Osteoblast (primary cell): ENCODE data around the gene KCNK1. TPM values are rescaled to one million over a fixed set of nuclear protein-coding genes. Genes with fewer than 3 reads are reported as not detected.

Experiments used
- DNase-seq: peaks from one replicate; pipeline ENCODE4 v3.0.0; 2011; ENCODE audit warnings: low spot score, mixed read lengths; ENCODE audit not compliant: insufficient read length; ENCODE audit errors: missing footprints
- H2AFZ ChIP-seq: 2 replicates; pipeline ENCODE4 v1.6.0; 2011; ENCODE audit warnings: mild to moderate bottlenecking, low read length
- H3K27ac ChIP-seq: 2 replicates; pipeline ENCODE4 v1.5.1; 2011; ENCODE audit warnings: mild to moderate bottlenecking, low read depth, low read length, moderate library complexity
- H3K27me3 ChIP-seq: 2 replicates; pipeline ENCODE4 v1.6.0; 2012; ENCODE audit warnings: mild to moderate bottlenecking, control low read depth, inconsistent platforms, low read length, moderate library complexity; ENCODE audit not compliant: insufficient read depth
- H3K36me3 ChIP-seq: 2 replicates; pipeline ENCODE4 v1.5.1; 2011; ENCODE audit warnings: mild to moderate bottlenecking, low read length, control low read depth, moderate library complexity; ENCODE audit not compliant: insufficient read depth
- H3K4me1 ChIP-seq: 2 replicates; pipeline ENCODE4 v1.5.1; 2011; ENCODE audit warnings: mild to moderate bottlenecking, low read length, control low read depth, moderate library complexity; ENCODE audit not compliant: insufficient read depth
- H3K4me2 ChIP-seq: 2 replicates; pipeline ENCODE4 v1.6.0; 2011; ENCODE audit warnings: mild to moderate bottlenecking, low read length; ENCODE audit not compliant: insufficient read depth
- H3K4me3 ChIP-seq: fragments of 200-600 bp; sonication (generic); 3 replicates; pipeline ENCODE4 v1.5.1; 2012; ENCODE audit warnings: mild to moderate bottlenecking, low read length, inconsistent platforms; ENCODE audit not compliant: insufficient read depth
- H3K79me2 ChIP-seq: 2 replicates; pipeline ENCODE4 v1.6.0; 2012; ENCODE audit warnings: mild to moderate bottlenecking, low read length, control low read depth, inconsistent platforms; ENCODE audit not compliant: insufficient read depth
- H3K9me3 ChIP-seq: 2 replicates; pipeline ENCODE4 v1.5.1; 2011; ENCODE audit warnings: low read depth, low read length, control low read depth
- H4K20me1 ChIP-seq: 2 replicates; pipeline ENCODE4 v1.6.0; 2012; ENCODE audit warnings: mild to moderate bottlenecking, low read length, control low read depth; ENCODE audit not compliant: insufficient read depth
- CTCF ChIP-seq: IDR thresholded peaks from 2 replicates; pipeline ENCODE4 v1.5.1; 2011; ENCODE audit warnings: mild to moderate bottlenecking, low read depth, low read length, moderate library complexity; ENCODE audit errors: extremely low read depth
- total RNA-seq: library from RNA; depleted of rRNA; stranded (reverse); fragments of >200 nt; gene quantifications from 2 replicates; pipeline ENCODE4 v1.2.3, GENCODE V29; 2012

Gene KCNK1
- total RNA-seq, 1 donor, result 3.6 TPM

GRCh38 chr1:233664804-233665574 is 51.1 kb downstream of the KCNK1 start:
- no peak for DNase-seq
- Histone ChIP-seq H2AFZ (no peak overlapping the region), H3K4me1 (no peaks in the 10 kb centered on the region)

GRCh38 chr1:233665575-233666270 is 51.8 kb downstream of the KCNK1 start:
- no peaks in the 10 kb centered on the region for H4K20me1 ChIP-seq
- no peaks in the 10 kb centered on the region for H3K9me3 ChIP-seq
- no peaks in the 10 kb centered on the region for H3K27me3 ChIP-seq
- no peak overlapping the region for H3K4me2 ChIP-seq
- no peak for DNase-seq
- no peak overlapping the region for H2AFZ ChIP-seq
- H3K36me3 ChIP-seq, result no peaks in the 10 kb centered on the region
- no peak overlapping the region for H3K4me3 ChIP-seq
- H3K4me1 ChIP-seq, result no peaks in the 10 kb centered on the region
- H3K27ac ChIP-seq, result no peak overlapping the region
- H3K79me2 ChIP-seq, result no peaks in the 10 kb centered on the region
- no peak for TF ChIP-seq CTCF

More at GRCh38 chr1:233664804-233665574, 51.1 kb downstream of the KCNK1 start:
- Histone ChIP-seq H3K4me3 (no peak overlapping the region), H3K79me2 (no peaks in the 10 kb centered on the region), H3K27ac (no peak overlapping the region), H4K20me1 (no peaks in the 10 kb centered on the region), H3K36me3 (no peaks in the 10 kb centered on the region), H3K27me3 (no peaks in the 10 kb centered on the region), H3K4me2 (no peak overlapping the region), H3K9me3 (no peaks in the 10 kb centered on the region)
- TF ChIP-seq CTCF, result no peak

- Histone ChIP-seq H4K20me1 (no peaks in the 10 kb centered on the region), H3K79me2 (no peaks in the 10 kb centered on the region), H3K9me3 (no peaks in the 10 kb centered on the region), H3K27me3 (no peaks in the 10 kb centered on the region), H3K27ac (no peak overlapping the region), H3K4me1 (no peaks in the 10 kb centered on the region), H3K36me3 (no peaks in the 10 kb centered on the region), H2AFZ (no peak overlapping the region), H3K4me2 (no peak overlapping the region), H3K4me3 (no peak overlapping the region)
- TF ChIP-seq CTCF, result no peak
- DNase-seq, result peak; percentile 22
Measured at GRCh38 chr1:233667741-233668140, 53.8 kb downstream of the KCNK1 start.

- no peak for DNase-seq
- H3K9me3 ChIP-seq, result no peaks in the 10 kb centered on the region
- no peak overlapping the region for H3K4me2 ChIP-seq
- no peak overlapping the region for H3K27ac ChIP-seq
- no peaks in the 10 kb centered on the region for H3K4me1 ChIP-seq
- H2AFZ ChIP-seq, result no peak overlapping the region
- H3K79me2 ChIP-seq, result no peaks in the 10 kb centered on the region
- TF ChIP-seq CTCF, result no peak
- no peak overlapping the region for H3K4me3 ChIP-seq
- no peaks in the 10 kb centered on the region for H3K27me3 ChIP-seq
- H3K36me3 ChIP-seq, result no peaks in the 10 kb centered on the region
- H4K20me1 ChIP-seq, result no peaks in the 10 kb centered on the region
Measured at GRCh38 chr1:233668146-233668724, 54.3 kb downstream of the KCNK1 start.
